NOMO-1 (cell line): ENCODE measurements around the gene RAD23B.
A peak's percentile ranks its signal among the peaks of the same experiment; 100 is the strongest.
"Not testable (repeated sequence)": the region's sequence is repeated elsewhere in the genome, so short reads cannot be mapped to it uniquely, and the experiment has no call there.

Experiments used
- DNase-seq, 2 experiments: peaks; one replicate each; lab custom pipeline; 2025; ENCODE audit not compliant: unreplicated experiment in 2 of 2; lab: John Stamatoyannopoulos, UW

Gene RAD23B

GRCh38 chr9:107282759-107283622 lies at the start of gene RAD23B:
Gene RAD23B, plus strand, starts transcription at chr9:107283279. Its CDS starts 351 bp downstream, at chr9:107283630.
- DNase-seq = peak; percentile 95 to 98

- DNase-seq = no peak
Measured at GRCh38 chr9:107235765-107236442, 47.2 kb upstream of the RAD23B start.

- no peak for DNase-seq
Measured at GRCh38 chr9:107237873-107238272, 45.2 kb upstream of the RAD23B start.

- DNase-seq = no peak
Measured at GRCh38 chr9:107239474-107239873, 43.6 kb upstream of the RAD23B start.

- no peak for DNase-seq
Measured at GRCh38 chr9:107240260-107240659, 42.8 kb upstream of the RAD23B start.

- no peak for DNase-seq
Measured at GRCh38 chr9:107242073-107243030, 40.7 kb upstream of the RAD23B start.

- DNase-seq = no peak
Measured at GRCh38 chr9:107243742-107244141, 39.3 kb upstream of the RAD23B start.

GRCh38 chr9:107246259-107247254 lies 36.5 kb upstream of the RAD23B start:
- DNase-seq = no peak

- DNase-seq = no peak
Measured at GRCh38 chr9:107248714-107249113, 34.4 kb upstream of the RAD23B start.

GRCh38 chr9:107249131-107249533 lies 33.9 kb upstream of the RAD23B start:
- no peak for DNase-seq

GRCh38 chr9:107249665-107250285 lies 33.3 kb upstream of the RAD23B start:
- DNase-seq = no peak

- no peak for DNase-seq
Measured at GRCh38 chr9:107251756-107252322, 31.2 kb upstream of the RAD23B start.

GRCh38 chr9:107258919-107259318 lies 24.2 kb upstream of the RAD23B start:
- no peak for DNase-seq

- DNase-seq = not testable (repeated sequence)
Measured at GRCh38 chr9:107259751-107260313, 23.2 kb upstream of the RAD23B start.

GRCh38 chr9:107260437-107261081 lies 22.5 kb upstream of the RAD23B start:
- DNase-seq = peak; percentile 17 to 71

GRCh38 chr9:107261106-107261505 lies 22.0 kb upstream of the RAD23B start:
- no peak for DNase-seq

GRCh38 chr9:107263289-107263688 lies 19.8 kb upstream of the RAD23B start:
- no peak for DNase-seq
